Tibial nerve (tissue), 4 donors: Measurements from ENCODE around the gene SPC24. TPM values are rescaled to one million over a fixed set of nuclear protein-coding genes. Genes with fewer than 3 reads are reported as not detected.
"Not testable (repeated sequence)": the region's sequence is repeated elsewhere in the genome, so short reads cannot be mapped to it uniquely, and the experiment has no call there.

Experiments
- DNase-seq, 2 donors: peaks; one replicate each; pipeline ENCODE4 v3.0.0-alpha.2; 2019; ENCODE audit warnings: low spot score in 2 of 2
- H3K27ac ChIP-seq, 4 donors: fragments of 200-600 bp; sonication (generic) in 3 of 4; one replicate each; pipeline ENCODE4 v1.5.1; 2017 to 2019; ENCODE audit warnings: mild to moderate bottlenecking in 1 of 4
- H3K27me3 ChIP-seq, 2 donors: fragments of 200-600 bp; sonication (generic) in 1 of 2; one replicate each; pipeline versions ENCODE4 v1.5.1 to v1.6.0; 2017 to 2019
- H3K36me3 ChIP-seq, 3 donors: fragments of 200-600 bp; sonication (generic); one replicate each; pipeline ENCODE4 v1.5.1; 2018 to 2019
- H3K4me1 ChIP-seq, 4 donors: fragments of 200-600 bp; sonication (generic) in 3 of 4; one replicate each; pipeline ENCODE4 v1.5.1; 2017 to 2019
- H3K4me3 ChIP-seq, 4 donors: fragments of 200-600 bp; sonication (generic) in 3 of 4; one replicate each; pipeline ENCODE4 v1.5.1; 2017 to 2019; ENCODE audit warnings: mild to moderate bottlenecking in 1 of 4, moderate library complexity in 1 of 4
- H3K9me3 ChIP-seq, 4 donors: fragments of 200-600 bp; sonication (generic) in 3 of 4; one replicate each; pipeline ENCODE4 v1.5.1; 2017 to 2019
- CTCF ChIP-seq, 5 experiments: fragments of 200-600 bp in 3 of 5; fragments of 450-650 bp in 2 of 5; sonication (generic) in 3 of 5; IDR thresholded peaks; one replicate each; pipeline ENCODE4 v1.5.1; 2016 to 2019; ENCODE audit warnings: antibody characterized with exemption in 5 of 5, mild to moderate bottlenecking in 3 of 5, moderate library complexity in 2 of 5
- EP300 ChIP-seq, 2 donors: sonication (generic); formaldehyde crosslinking; IDR thresholded peaks; one replicate each; pipeline ENCODE4 v1.6.1; 2017; ENCODE audit warnings: antibody characterized with exemption in 2 of 2, mild to moderate bottlenecking in 1 of 2
- POLR2A ChIP-seq, 2 donors: fragments of 450-650 bp; IDR thresholded peaks; one replicate each; pipeline ENCODE4 v1.6.1; 2017; ENCODE audit warnings: antibody characterized with exemption in 2 of 2, mild to moderate bottlenecking in 2 of 2, moderate library complexity in 2 of 2
- WGBS, 2 donors: methylation state at CpG; one replicate each; pipeline ENCODE4 v1.1.5; 2018; 5-methylcytosine and 5-hydroxymethylcytosine counted together
- total RNA-seq, 4 donors: library from RNA; depleted of rRNA; stranded (reverse); fragments of >200 nt; gene quantifications; one replicate each; pipeline ENCODE4 v1.1.0, GENCODE V29; 2016

SPC24 gene
- total RNA-seq, 4 donors from 2014 or later: 2.6 to 20.4 (median 4.4) TPM

GRCh38 chr19:11127905-11128304 is 27.7 kb downstream of the SPC24 start:
- Histone ChIP-seq H3K27ac (peak overlapping the region in 1 of 4 donors; percentile 4), H3K36me3 (peaks cover 0 to 84% (median 29%) of the 10 kb centered on the region in 3 donors), H3K4me1 (peaks cover 0 to 16% (median 4%) of the 10 kb centered on the region in 4 donors), H3K9me3 (no peaks in the 10 kb centered on the region), H3K27me3 (no peaks in the 10 kb centered on the region), H3K4me3 (no peak overlapping the region)
- DNase-seq: no peak
- TF ChIP-seq POLR2A (IDR thresholded peaks at IDR 0.05) (no peak), CTCF (IDR thresholded peaks at IDR 0.05) (no peak)
- 83 to 87% methylated on average over 15 of the region's 15 CpGs for WGBS, 2 donors

- Histone ChIP-seq H3K9me3 (no peaks in the 10 kb centered on the region), H3K27me3 (no peaks in the 10 kb centered on the region), H3K4me1 (peaks cover 0 to 16% (median 4%) of the 10 kb centered on the region in 4 donors), H3K27ac (peak overlapping the region in 3 of 4 donors; percentile 6 to 63 (median 40)), H3K36me3 (peaks cover 3 to 82% (median 29%) of the 10 kb centered on the region in 3 donors), H3K4me3 (no peak overlapping the region)
- TF ChIP-seq POLR2A (IDR thresholded peaks at IDR 0.05): no peak
- no peak for TF ChIP-seq EP300 (IDR thresholded peaks at IDR 0.05)
- TF ChIP-seq CTCF (IDR thresholded peaks at IDR 0.05): peak; percentile 61 to 89 (median 79)
- WGBS, 2 donors: 58 to 59% methylated on average over 11 of the region's 11 CpGs
- peak; percentile 82 to 89 for DNase-seq
Observed at GRCh38 chr19:11125994-11126685, 29.4 kb downstream of the SPC24 start.

- 97 to 100% methylated on average over 4 of the region's 4 CpGs for WGBS, 2 donors
- H3K27me3 ChIP-seq, H3K4me1 ChIP-seq, H3K4me3 ChIP-seq, DNase-seq, H3K9me3 ChIP-seq, H3K27ac ChIP-seq: not testable (repeated sequence)
- peaks cover 3 to 83% (median 30%) of the 10 kb centered on the region in 3 donors for H3K36me3 ChIP-seq
Observed at GRCh38 chr19:11124157-11124556, 31.4 kb downstream of the SPC24 start.

GRCh38 chr19:11123114-11123513 is 32.5 kb downstream of the SPC24 start:
- no peak for TF ChIP-seq EP300 (IDR thresholded peaks at IDR 0.05)
- TF ChIP-seq POLR2A (IDR thresholded peaks at IDR 0.05): no peak
- no peak for TF ChIP-seq CTCF (IDR thresholded peaks at IDR 0.05)

GRCh38 chr19:11121963-11122362 is 33.6 kb downstream of the SPC24 start:
- H3K36me3 ChIP-seq: peaks cover 3 to 85% (median 24%) of the 10 kb centered on the region in 3 donors
- not testable (repeated sequence) for H3K27me3 ChIP-seq, DNase-seq, H3K4me1 ChIP-seq, H3K27ac ChIP-seq, H3K9me3 ChIP-seq, H3K4me3 ChIP-seq
- 89 to 93% methylated on average over 17 of the region's 17 CpGs for WGBS, 2 donors

More at GRCh38 chr19:11123114-11123513, 32.5 kb downstream of the SPC24 start:
- DNase-seq: no peak
- Histone ChIP-seq H3K4me1 (peaks cover 0 to 10% (median 4%) of the 10 kb centered on the region in 4 donors), H3K36me3 (peaks cover 3 to 80% (median 24%) of the 10 kb centered on the region in 3 donors), H3K9me3 (no peaks in the 10 kb centered on the region), H3K4me3 (no peak overlapping the region), H3K27me3 (no peaks in the 10 kb centered on the region), H3K27ac (no peak overlapping the region)
- 83 to 95% methylated on average over 9 to 13 of the region's 13 CpGs for WGBS, 2 donors

- Histone ChIP-seq H3K4me1 (no peaks in the 10 kb centered on the region), H3K27ac (no peak overlapping the region), H3K36me3 (peaks cover 4 to 98% (median 11%) of the 10 kb centered on the region in 3 donors), H3K27me3 (no peaks in the 10 kb centered on the region), H3K4me3 (no peak overlapping the region), H3K9me3 (no peaks in the 10 kb centered on the region)
- TF ChIP-seq EP300 (IDR thresholded peaks at IDR 0.05) (no peak), CTCF (IDR thresholded peaks at IDR 0.05) (no peak), POLR2A (IDR thresholded peaks at IDR 0.05) (no peak)
- WGBS, 2 donors: 88 to 89% methylated on average over 9 of the region's 9 CpGs
- no peak for DNase-seq
Observed at GRCh38 chr19:11116507-11116906, 39.1 kb downstream of the SPC24 start.
